ENCODE measurements around the gene CPB2. TPM values are rescaled to one million over a fixed set of nuclear protein-coding genes. Genes with fewer than 3 reads are reported as not detected.

Gene CPB2
- total and polyA plus RNA-seq, 2 of the 8 experiments (the other 6 are each of a cell fraction or from before 2014, with no cell fraction given) = not detected

GRCh38 chr13:46106839-46107371 lies 2.1 kb upstream of the CPB2 start:
- CTCF ChIA-PET (ENCODE audit: partially characterized antibody) = interaction anchor here (0.9 to 1.6 kb wide), 3 partner anchors 11 to 20 kb away, joined by 3 to 10 read pairs (median 3); no protein-coding TSS in a partner anchor
- FAIRE-seq = no peak

More at GRCh38 chr13:46106839-46107371, 2.1 kb upstream of the CPB2 start:
- Histone ChIP-seq H3K18ac (ENCODE audit: extremely low read depth, low read length) (no peak overlapping the region), H3K4me1 (replicated peaks in 1 of 4; ENCODE audit: control insufficient read depth in 3 of 4, insufficient read depth in 4 of 4, low read length in 3 of 4) (no peaks in the 10 kb centered on the region), H3K9me3 (ENCODE audit: insufficient read depth in 2 of 2, low read depth in 1 of 2, low read length in 1 of 2) (no peaks in the 10 kb centered on the region), H2AK5ac (ENCODE audit: low read depth, low read length) (no peak overlapping the region), H4K5ac (ENCODE audit: insufficient read length, low read depth, low read length) (no peak overlapping the region), H3K79me2 (ENCODE audit: control insufficient read depth in 1 of 2, insufficient read depth in 2 of 2, low read length in 2 of 2) (no peaks in the 10 kb centered on the region), H3K4ac (replicated peaks; ENCODE audit: insufficient read length, low read depth, low read length) (no peak overlapping the region), H2BK12ac (ENCODE audit: low read depth, low read length) (no peak overlapping the region), H3K9ac (replicated peaks in 1 of 4; ENCODE audit: extremely low read depth in 1 of 4, low read depth in 3 of 4, low read length in 3 of 4) (no peak overlapping the region), H3K4me2 (ENCODE audit: insufficient read depth in 1 of 2, low read depth in 2 of 2, low read length in 2 of 2) (no peak overlapping the region), H2BK20ac (ENCODE audit: low read length) (no peak overlapping the region), H2BK15ac (ENCODE audit: low read length) (no peak overlapping the region), H4K20me1 (replicated peaks in 1 of 2; ENCODE audit: control insufficient read depth in 1 of 2, insufficient read depth in 2 of 2, low read length in 2 of 2) (no peaks in the 10 kb centered on the region), H4K8ac (ENCODE audit: extremely low read depth, insufficient read depth, low read length) (no peak overlapping the region), H2BK120ac (replicated peaks; ENCODE audit: low read depth, low read length) (no peak overlapping the region), H3K23ac (ENCODE audit: insufficient read length) (no peak overlapping the region), H2AFZ (ENCODE audit: low read length) (no peak overlapping the region), H2BK5ac (ENCODE audit: low read depth, low read length) (no peak overlapping the region), H3K36me3 (ENCODE audit: control insufficient read depth in 2 of 4, insufficient read depth in 4 of 4, low read length in 3 of 4) (no peaks in the 10 kb centered on the region), H3K79me1 (ENCODE audit: low read depth, low read length) (no peaks in the 10 kb centered on the region), H3K4me3 (ENCODE audit: extremely low read depth in 1 of 4, insufficient read depth in 2 of 4, low read depth in 3 of 4, low read length in 4 of 4) (no peak overlapping the region), H3K56ac (replicated peaks; ENCODE audit: insufficient read length, low read depth, low read length) (no peak overlapping the region), H3K14ac (ENCODE audit: insufficient read length) (no peak overlapping the region), H4K91ac (replicated peaks; ENCODE audit: insufficient read length, low read length) (no peak overlapping the region), H3K27ac (ENCODE audit: low read depth, low read length) (no peak overlapping the region), H3K23me2 (ENCODE audit: low read depth, low read length) (no peaks in the 10 kb centered on the region), H3K27me3 (replicated peaks in 1 of 4; ENCODE audit: control insufficient read depth in 3 of 4, extremely low read depth in 1 of 4, insufficient read depth in 3 of 4, low read length in 3 of 4) (no peaks in the 10 kb centered on the region)
- 79% methylated on average over 4 of the region's 4 CpGs; no CpG with 5 or more reads in 1 of the 2 experiments for WGBS, 2 experiments (ENCODE audit: extremely low coverage in 1 of 2, insufficient coverage in 1 of 2, insufficient read length in 1 of 2, insufficient replicate concordance in 2 of 2, low coverage in 1 of 2, low lambda C conversion rate in 2 of 2, missing lambda C conversion rate in 1 of 2)
- POLR2A ChIA-PET (ENCODE audit: partially characterized antibody) = no interaction called here
- DNase-seq (ENCODE audit: low read depth in 1 of 2, low spot score in 2 of 2) = no peak
- TF ChIP-seq, protein P1, sequence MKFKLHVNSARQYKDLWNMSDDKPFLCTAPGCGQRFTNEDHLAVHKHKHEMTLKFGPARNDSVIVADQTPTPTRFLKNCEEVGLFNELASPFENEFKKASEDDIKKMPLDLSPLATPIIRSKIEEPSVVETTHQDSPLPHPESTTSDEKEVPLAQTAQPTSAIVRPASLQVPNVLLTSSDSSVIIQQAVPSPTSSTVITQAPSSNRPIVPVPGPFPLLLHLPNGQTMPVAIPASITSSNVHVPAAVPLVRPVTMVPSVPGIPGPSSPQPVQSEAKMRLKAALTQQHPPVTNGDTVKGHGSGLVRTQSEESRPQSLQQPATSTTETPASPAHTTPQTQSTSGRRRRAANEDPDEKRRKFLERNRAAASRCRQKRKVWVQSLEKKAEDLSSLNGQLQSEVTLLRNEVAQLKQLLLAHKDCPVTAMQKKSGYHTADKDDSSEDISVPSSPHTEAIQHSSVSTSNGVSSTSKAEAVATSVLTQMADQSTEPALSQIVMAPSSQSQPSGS (IDR thresholded peaks at IDR 0.05; ENCODE audit: low read length) = no peak
- TF ChIP-seq RXRA (IDR thresholded peaks at IDR 0.05; ENCODE audit: insufficient read depth, low read depth, low read length) (no peak), CTBP2 (IDR thresholded peaks at IDR 0.05; ENCODE audit: borderline replicate concordance, insufficient read depth, insufficient read length, low read length) (no peak), ATF3 (IDR thresholded peaks at IDR 0.05; ENCODE audit: insufficient read depth, low read depth, low read length) (no peak)

Measured in H1 (cell line).